Mammary epithelial cell (primary cell): ENCODE results near the gene LRRC8A.

ENCODE experiments used
- CTCF ChIP-seq, 2 donors: IDR thresholded peaks in 1 of 2; conservative IDR thresholded peaks in 1 of 2; 2 replicates each; pipeline ENCODE4 v1.5.1; 2011 to 2012; ENCODE audit warnings: inconsistent platforms in 2 of 2, low read length in 2 of 2, mild to moderate bottlenecking in 2 of 2, control low read depth in 1 of 2, low read depth in 1 of 2; ENCODE audit not compliant: insufficient read depth in 1 of 2; ENCODE audit errors: extremely low read depth in 1 of 2
- EZH2 ChIP-seq: IDR thresholded peaks from 2 replicates; pipeline ENCODE4 v1.6.1; 2012; ENCODE audit warnings: low read length, inconsistent platforms, borderline replicate concordance

GRCh38 chr9:128943832-128944620 is 62.1 kb downstream of the LRRC8A start:
- no peak for TF ChIP-seq CTCF (conservative IDR thresholded peaks at IDR 0.05 in 1 of 2, IDR thresholded peaks at IDR 0.05 in 1 of 2; ENCODE audit: extremely low read depth in 1 of 2, insufficient read depth in 1 of 2, low read depth in 1 of 2, low read length in 2 of 2)
- TF ChIP-seq EZH2 = no peak
